GM12874 (cell line): Measurements from ENCODE around the gene SLC4A2.

Experiments used
- CTCF ChIP-seq: IDR thresholded peaks from 2 replicates; pipeline ENCODE4 v1.5.1; 2011; ENCODE audit warnings: low read depth, mild to moderate bottlenecking, control low read depth, low read length, moderate library complexity; ENCODE audit not compliant: insufficient read depth

SLC4A2 gene

GRCh38 chr7:151028948-151029501 is 30.4 kb upstream of the SLC4A2 start:
- no peak for TF ChIP-seq CTCF

GRCh38 chr7:151031011-151031410 is 28.4 kb upstream of the SLC4A2 start:
- no peak for TF ChIP-seq CTCF

GRCh38 chr7:151032936-151033863 is 26.2 kb upstream of the SLC4A2 start:
- no peak for TF ChIP-seq CTCF

- no peak for TF ChIP-seq CTCF
Measured at GRCh38 chr7:151033864-151034249, 25.5 kb upstream of the SLC4A2 start.

GRCh38 chr7:151034312-151035025 is 24.9 kb upstream of the SLC4A2 start:
- no peak for TF ChIP-seq CTCF

- TF ChIP-seq CTCF: no peak
Measured at GRCh38 chr7:151035026-151035717, 24.2 kb upstream of the SLC4A2 start.

GRCh38 chr7:151035902-151036301 is 23.5 kb upstream of the SLC4A2 start:
- no peak for TF ChIP-seq CTCF
